IMR-90 (cell line): ENCODE measurements around the gene ARVCF.

ENCODE experiments used
- CHD1 ChIP-seq: IDR thresholded peaks from 2 replicates; pipeline ENCODE4 v1.6.1; 2012; ENCODE audit warnings: low read depth, low read length, improper control_type of control experiment
- CTCF ChIP-seq: conservative IDR thresholded peaks from 2 replicates; pipeline ENCODE4 v1.5.1; 2012; ENCODE audit warnings: mild to moderate bottlenecking, low read depth, low read length, improper control_type of control experiment

GRCh38 chr22:20002128-20002527, 14.5 kb downstream of the ARVCF start:
- no peak for TF ChIP-seq CTCF
- no peak for TF ChIP-seq CHD1
